Measurements from ENCODE around the gene KIDINS220. TPM values are rescaled to one million over a fixed set of nuclear protein-coding genes. Genes with fewer than 3 reads are reported as not detected.
A peak's percentile ranks its signal among the peaks of the same experiment; 100 is the strongest.

Gene KIDINS220
- total RNA-seq, 2 donors from 2014 or later: 37.1 to 51.0 TPM

DNA sequence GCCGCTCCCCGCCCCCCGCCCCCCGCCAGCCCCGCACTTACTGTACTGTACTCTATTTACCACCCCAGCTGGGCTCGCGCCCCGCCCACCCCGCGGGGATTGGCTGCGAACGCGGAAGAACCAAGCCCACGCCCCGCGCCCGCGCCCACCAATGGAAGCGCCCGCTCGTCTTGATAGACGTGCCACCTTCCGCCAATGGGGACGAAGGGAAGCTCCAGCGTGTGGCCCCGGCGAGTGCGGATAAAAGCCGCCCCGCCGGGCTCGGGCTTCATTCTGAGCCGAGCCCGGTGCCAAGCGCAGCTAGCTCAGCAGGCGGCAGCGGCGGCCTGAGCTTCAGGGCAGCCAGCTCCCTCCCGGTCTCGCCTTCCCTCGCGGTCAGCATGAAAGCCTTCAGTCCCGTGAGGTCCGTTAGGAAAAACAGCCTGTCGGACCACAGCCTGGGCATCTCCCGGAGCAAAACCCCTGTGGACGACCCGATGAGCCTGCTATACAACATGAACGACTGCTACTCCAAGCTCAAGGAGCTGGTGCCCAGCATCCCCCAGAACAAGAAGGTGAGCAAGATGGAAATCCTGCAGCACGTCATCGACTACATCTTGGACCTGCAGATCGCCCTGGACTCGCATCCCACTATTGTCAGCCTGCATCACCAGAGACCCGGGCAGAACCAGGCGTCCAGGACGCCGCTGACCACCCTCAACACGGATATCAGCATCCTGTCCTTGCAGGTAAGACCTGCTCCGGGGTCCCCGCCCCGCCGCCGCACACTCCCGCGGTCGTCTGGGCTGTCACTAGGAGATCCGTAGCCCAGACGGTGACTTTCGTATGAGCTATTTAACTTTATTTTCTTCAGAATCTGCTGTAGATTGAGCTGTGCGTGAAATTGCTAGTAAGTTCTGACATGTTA lies 155.4 kb downstream of the KIDINS220 start, which contains the start of gene ID2:
ID2 (plus strand) TSS at position 271 of the 907 bp plus-strand sequence; CDS start at position 381, 110 bp downstream.
- Histone ChIP-seq H3K9ac (ENCODE audit: low read depth in 2 of 2, low read length in 2 of 2) (peak within 1 kb of the TSS; percentile 81 to 95), H3K4me3 (peak within 1 kb of the TSS; percentile 81), H3K27me3 (no peaks in the 10 kb centered on the region), H3K4me1 (no peaks in the 10 kb centered on the region), H3K9me3 (no peaks in the 10 kb centered on the region), H3K36me3 (no peaks in the 10 kb centered on the region), H3K27ac (peak within 1 kb of the TSS; percentile 98)
- DNase-seq: peak; percentile 100
- intact Hi-C loops (cut with DNase I): loop anchor here (5.0 to 10.0 kb wide), 3 partner anchors 55 to 227 kb away; no protein-coding TSS in a partner anchor
- TF ChIP-seq, protein P1, sequence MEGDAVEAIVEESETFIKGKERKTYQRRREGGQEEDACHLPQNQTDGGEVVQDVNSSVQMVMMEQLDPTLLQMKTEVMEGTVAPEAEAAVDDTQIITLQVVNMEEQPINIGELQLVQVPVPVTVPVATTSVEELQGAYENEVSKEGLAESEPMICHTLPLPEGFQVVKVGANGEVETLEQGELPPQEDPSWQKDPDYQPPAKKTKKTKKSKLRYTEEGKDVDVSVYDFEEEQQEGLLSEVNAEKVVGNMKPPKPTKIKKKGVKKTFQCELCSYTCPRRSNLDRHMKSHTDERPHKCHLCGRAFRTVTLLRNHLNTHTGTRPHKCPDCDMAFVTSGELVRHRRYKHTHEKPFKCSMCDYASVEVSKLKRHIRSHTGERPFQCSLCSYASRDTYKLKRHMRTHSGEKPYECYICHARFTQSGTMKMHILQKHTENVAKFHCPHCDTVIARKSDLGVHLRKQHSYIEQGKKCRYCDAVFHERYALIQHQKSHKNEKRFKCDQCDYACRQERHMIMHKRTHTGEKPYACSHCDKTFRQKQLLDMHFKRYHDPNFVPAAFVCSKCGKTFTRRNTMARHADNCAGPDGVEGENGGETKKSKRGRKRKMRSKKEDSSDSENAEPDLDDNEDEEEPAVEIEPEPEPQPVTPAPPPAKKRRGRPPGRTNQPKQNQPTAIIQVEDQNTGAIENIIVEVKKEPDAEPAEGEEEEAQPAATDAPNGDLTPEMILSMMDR (IDR thresholded peaks at IDR 0.05): no peak

DNA sequence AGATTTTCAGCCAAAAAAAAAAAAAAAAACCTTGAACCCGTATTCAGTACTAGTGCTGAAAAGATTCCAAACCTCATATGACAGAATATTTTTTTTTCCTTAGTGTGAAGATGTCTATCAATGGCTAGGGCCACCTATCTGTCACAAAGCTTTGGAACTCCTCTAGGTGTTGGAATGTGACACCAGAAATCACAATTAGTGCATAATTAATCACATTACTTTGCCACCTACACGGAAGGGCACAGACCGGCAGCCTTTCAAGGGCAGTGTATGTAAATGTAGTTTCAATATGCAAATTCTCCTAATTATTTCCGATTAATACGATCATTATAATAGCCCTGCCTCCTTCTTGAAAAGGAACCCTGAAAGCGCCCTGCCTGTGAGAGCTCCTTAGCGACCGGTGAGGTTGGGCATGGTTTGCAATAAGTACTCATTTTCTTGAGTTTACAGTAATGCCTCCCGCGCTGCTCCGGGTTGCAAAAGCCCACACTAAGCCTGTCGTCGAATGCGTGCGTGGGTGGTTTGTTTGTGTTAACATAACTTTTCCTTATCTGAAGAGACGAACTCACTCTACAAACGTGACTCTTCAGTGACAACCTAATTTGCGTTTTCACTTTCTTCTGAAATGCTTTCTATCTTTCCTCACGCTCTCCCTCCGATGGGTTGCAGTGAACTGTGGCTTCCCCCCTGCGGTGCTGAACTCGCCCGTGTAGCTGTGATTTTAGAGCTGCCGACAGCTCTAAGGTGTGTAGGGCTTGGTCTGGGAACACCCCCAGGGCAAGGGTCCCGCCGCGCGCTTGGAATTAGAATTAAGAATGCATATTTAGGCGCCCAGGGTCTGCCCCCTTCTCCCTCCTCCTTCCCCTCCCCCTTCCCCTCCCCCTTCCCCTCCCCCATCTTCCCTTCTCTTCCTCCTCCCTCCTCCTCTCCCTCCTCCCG lies 156.3 kb downstream of the KIDINS220 start:
- peak overlapping the region; percentile 48 for H3K4me3 ChIP-seq
- intact Hi-C loops (cut with DNase I): loop anchor here (5.0 to 10.0 kb wide), 3 partner anchors 54 to 226 kb away; no protein-coding TSS in a partner anchor
- no peaks in the 10 kb centered on the region for H3K36me3 ChIP-seq
- TF ChIP-seq, protein P1 (IDR thresholded peaks at IDR 0.05): no peak
- H3K27ac ChIP-seq: peak overlapping the region; percentile 98
- no peaks in the 10 kb centered on the region for H3K9me3 ChIP-seq
- peak overlapping the region in 1 of 2 donors; percentile 90 for H3K9ac ChIP-seq (ENCODE audit: low read depth in 2 of 2, low read length in 2 of 2)
- DNase-seq: peak; percentile 71
- no peaks in the 10 kb centered on the region for H3K27me3 ChIP-seq
- H3K4me1 ChIP-seq: peaks cover 4% of the 10 kb centered on the region

DNA sequence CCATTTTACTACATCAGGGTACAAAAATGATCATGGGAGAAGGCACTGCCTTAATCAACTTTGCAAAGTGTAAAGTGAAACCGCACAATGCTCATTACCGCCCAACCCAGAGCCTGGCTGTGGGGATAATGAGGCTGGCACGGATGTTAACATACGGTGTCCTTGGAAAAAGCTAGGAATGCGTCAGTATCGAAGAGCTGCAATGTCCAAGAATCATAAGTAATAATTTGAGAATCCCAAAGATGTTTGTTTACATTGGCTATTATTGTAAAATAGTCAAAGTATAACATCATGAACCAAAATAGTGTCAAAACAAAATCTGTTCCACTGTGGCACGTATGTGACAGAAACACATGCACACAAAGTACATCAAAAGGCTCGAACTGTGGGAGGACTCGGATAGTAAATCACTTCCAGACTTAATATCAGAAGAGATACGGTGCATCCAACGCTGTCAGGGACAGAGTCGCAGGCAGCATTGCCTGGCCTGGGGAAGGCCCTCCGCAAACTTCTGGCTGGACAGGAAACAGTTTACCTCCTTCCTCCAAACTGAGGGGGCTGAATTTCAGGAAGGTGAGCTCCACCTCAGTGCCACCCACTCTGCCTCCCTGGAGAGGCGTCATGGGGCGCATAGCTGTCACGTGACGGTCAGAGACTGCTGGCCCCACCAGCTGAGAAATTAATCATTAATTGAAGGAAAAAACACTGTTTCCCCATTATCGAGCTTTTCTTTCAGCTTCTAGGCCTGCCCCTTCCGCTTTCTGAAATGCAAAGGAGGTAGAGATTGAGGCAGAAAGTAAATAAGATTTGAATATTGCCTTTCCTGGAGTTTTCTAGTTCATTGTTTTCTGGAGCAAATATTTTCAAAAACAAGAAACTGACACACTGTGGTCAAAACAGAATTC lies 157.3 kb downstream of the KIDINS220 start:
- TF ChIP-seq, protein P1 (IDR thresholded peaks at IDR 0.05): no peak
- Histone ChIP-seq H3K9ac (ENCODE audit: low read depth in 2 of 2, low read length in 2 of 2) (peak overlapping the region; percentile 40 to 90), H3K27ac (peak overlapping the region; percentile 98), H3K27me3 (no peaks in the 10 kb centered on the region), H3K4me1 (peaks cover 5% of the 10 kb centered on the region), H3K9me3 (no peaks in the 10 kb centered on the region), H3K4me3 (peak overlapping the region; percentile 54), H3K36me3 (no peaks in the 10 kb centered on the region)
- intact Hi-C loops (cut with DNase I): loop anchor here (5.0 to 10.0 kb wide), 3 partner anchors 53 to 225 kb away; no protein-coding TSS in a partner anchor
- DNase-seq: peak; percentile 85

DNA sequence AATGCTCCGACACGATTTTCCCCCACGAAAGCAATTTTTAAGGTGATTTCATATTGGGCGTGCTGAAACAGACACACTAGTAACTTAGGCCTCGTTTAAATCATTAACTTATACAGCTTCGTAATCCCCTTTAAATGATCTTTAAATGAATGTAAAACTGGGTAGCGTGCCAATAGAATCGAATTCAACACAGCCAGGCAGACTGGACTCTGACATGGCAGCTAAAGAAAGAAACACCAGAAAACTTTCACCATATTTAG lies 157.9 kb downstream of the KIDINS220 start:
- H3K4me3 ChIP-seq: peak overlapping the region; percentile 54
- H3K27me3 ChIP-seq: no peaks in the 10 kb centered on the region
- H3K9me3 ChIP-seq: no peaks in the 10 kb centered on the region
- H3K36me3 ChIP-seq: no peaks in the 10 kb centered on the region
- H3K4me1 ChIP-seq: peaks cover 5% of the 10 kb centered on the region
- intact Hi-C loops (cut with DNase I): no loop called here
- H3K9ac ChIP-seq (ENCODE audit: low read depth in 2 of 2, low read length in 2 of 2): peak overlapping the region; percentile 90
- DNase-seq: no peak
- TF ChIP-seq, protein P1 (IDR thresholded peaks at IDR 0.05): no peak
- H3K27ac ChIP-seq: peak overlapping the region; percentile 98

Other genes starting within 250 kb of the KIDINS220 start
- 100 to 1,000 TPM in 1 of 2 donors, 10 to 100 TPM in 1; 100.0 to 108 TPM for gene ID2, start 155.6 kb downstream of the KIDINS220 start, total RNA-seq
- gene MBOAT2, start 166.1 kb upstream of the KIDINS220 start, total RNA-seq: 10 to 100 TPM; 34.3 to 51.1 TPM